Hindlimb muscle (tissue), 1 donor: ENCODE results near the gene PPP2R5C. TPM values are rescaled to one million over a fixed set of nuclear protein-coding genes. Genes with fewer than 3 reads are reported as not detected.
"Not testable (repeated sequence)": the region's sequence is repeated elsewhere in the genome, so short reads cannot be mapped to it uniquely, and the experiment has no call there.

Experiments
- DNase-seq: peaks from one replicate; pipeline ENCODE4 v3.0.0-alpha.2; 2013
- polyA plus RNA-seq: library from polyadenylated mRNA; unstranded; fragments of 120-200 nt; gene quantifications from one replicate; pipeline ENCODE4 v1.2.1, GENCODE V29; 2013; ENCODE audit not compliant: insufficient read length

The PPP2R5C gene
- polyA plus RNA-seq, 1 donor = 62.3 TPM

GRCh38 chr14:101968186-101968585 lies 206.7 kb downstream of the PPP2R5C start:
- DNase-seq = no peak

GRCh38 chr14:101969481-101969880 lies 208.0 kb downstream of the PPP2R5C start:
- DNase-seq = no peak

- no peak for DNase-seq
Observed at GRCh38 chr14:101970830-101971400, 209.4 kb downstream of the PPP2R5C start.

- DNase-seq = not testable (repeated sequence)
Observed at GRCh38 chr14:101971458-101971857, 209.9 kb downstream of the PPP2R5C start.

GRCh38 chr14:101972126-101972866 lies 210.8 kb downstream of the PPP2R5C start:
- DNase-seq = peak; percentile 80

- DNase-seq = no peak
Observed at GRCh38 chr14:101973356-101973755, 211.8 kb downstream of the PPP2R5C start.

- no peak for DNase-seq
Observed at GRCh38 chr14:101975231-101975630, 213.7 kb downstream of the PPP2R5C start.

Other genes starting within 250 kb of the PPP2R5C start
- gene DIO3, start 200.2 kb upstream of the PPP2R5C start, polyA plus RNA-seq = 3.7 TPM
- gene DYNC1H1, start 202.9 kb downstream of the PPP2R5C start, polyA plus RNA-seq = 274 TPM